Activated T-helper 17 cell treated with anti-CD3 and anti-CD28 coated beads, Interleukin-2, amount 50 U/mL, for 72 hours (primary cell): ENCODE results near the gene MRPL34. TPM values are rescaled to one million over a fixed set of nuclear protein-coding genes. Genes with fewer than 3 reads are reported as not detected.

Experiments
- ATAC-seq: fragments of 150-1000 bp; cut with Tn5 transposase; replicated peaks from 2 replicates; pipeline ENCODE4 v1.10.0; 2021; ENCODE audit warnings: mild to moderate bottlenecking, moderate library complexity
- H3K27ac Mint-ChIP-seq: one replicate; pipeline ENCODE4 v1.8.0; 2022; ENCODE audit warnings: mixed read lengths
- H3K27me3 Mint-ChIP-seq: one replicate; pipeline ENCODE4 v1.8.0; 2022; ENCODE audit warnings: mixed read lengths
- H3K36me3 Mint-ChIP-seq: one replicate; pipeline ENCODE4 v1.8.0; 2022; ENCODE audit warnings: low read depth, mild to moderate bottlenecking, mixed read lengths
- H3K4me1 Mint-ChIP-seq: one replicate; pipeline ENCODE4 v1.8.0; 2022; ENCODE audit warnings: mixed read lengths
- H3K4me3 Mint-ChIP-seq: one replicate; pipeline ENCODE4 v1.8.0; 2022; ENCODE audit warnings: mild to moderate bottlenecking, mixed read lengths
- H3K9me3 Mint-ChIP-seq: one replicate; pipeline ENCODE4 v1.8.0; 2022; ENCODE audit warnings: mixed read lengths
- total RNA-seq, 2 donors: library from RNA; stranded (reverse); gene quantifications; one replicate each; pipeline ENCODE4 v1.2.3, GENCODE V29; 2022

The MRPL34 gene
- total RNA-seq, 2 donors from 2014 or later, result 56.2 to 95.9 TPM

GRCh38 chr19:17311455-17312188 lies 6.0 kb downstream of the MRPL34 start:
- Mint-ChIP-seq H3K4me1 (peaks cover 21% of the 10 kb centered on the region), H3K27ac (no peak overlapping the region), H3K27me3 (no peaks in the 10 kb centered on the region), H3K9me3 (no peaks in the 10 kb centered on the region), H3K4me3 (peak overlapping the region; percentile 51), H3K36me3 (peaks cover 49% of the 10 kb centered on the region)
- ATAC-seq, result no peak

- ATAC-seq, result no peak
- no peaks in the 10 kb centered on the region for H3K9me3 Mint-ChIP-seq
- no peak overlapping the region for H3K27ac Mint-ChIP-seq
- H3K36me3 Mint-ChIP-seq, result peaks cover 57% of the 10 kb centered on the region
- H3K4me3 Mint-ChIP-seq, result no peak overlapping the region
- H3K4me1 Mint-ChIP-seq, result peaks cover 21% of the 10 kb centered on the region
- no peaks in the 10 kb centered on the region for H3K27me3 Mint-ChIP-seq
Observed at GRCh38 chr19:17312189-17313113, 6.8 kb downstream of the MRPL34 start.

- no peak overlapping the region for H3K27ac Mint-ChIP-seq
- H3K9me3 Mint-ChIP-seq, result no peaks in the 10 kb centered on the region
- peaks cover 15% of the 10 kb centered on the region for H3K4me1 Mint-ChIP-seq
- no peak overlapping the region for H3K4me3 Mint-ChIP-seq
- no peak for ATAC-seq
- H3K36me3 Mint-ChIP-seq, result peaks cover 65% of the 10 kb centered on the region
- H3K27me3 Mint-ChIP-seq, result no peaks in the 10 kb centered on the region
Observed at GRCh38 chr19:17314007-17314593, 8.4 kb downstream of the MRPL34 start.

GRCh38 chr19:17318966-17319365 lies 13.3 kb downstream of the MRPL34 start:
- Mint-ChIP-seq H3K4me1 (peaks cover 5% of the 10 kb centered on the region), H3K4me3 (no peak overlapping the region), H3K27me3 (no peaks in the 10 kb centered on the region), H3K27ac (no peak overlapping the region), H3K9me3 (no peaks in the 10 kb centered on the region), H3K36me3 (peaks cover 71% of the 10 kb centered on the region)
- ATAC-seq, result no peak

GRCh38 chr19:17319473-17320238 lies 14.0 kb downstream of the MRPL34 start:
- H3K9me3 Mint-ChIP-seq, result no peaks in the 10 kb centered on the region
- no peak overlapping the region for H3K4me3 Mint-ChIP-seq
- H3K4me1 Mint-ChIP-seq, result peaks cover 5% of the 10 kb centered on the region
- no peak overlapping the region for H3K27ac Mint-ChIP-seq
- H3K36me3 Mint-ChIP-seq, result peaks cover 64% of the 10 kb centered on the region
- no peak for ATAC-seq
- H3K27me3 Mint-ChIP-seq, result no peaks in the 10 kb centered on the region

GRCh38 chr19:17320435-17320834 lies 14.8 kb downstream of the MRPL34 start:
- H3K4me3 Mint-ChIP-seq, result no peak overlapping the region
- ATAC-seq, result no peak
- no peaks in the 10 kb centered on the region for H3K27me3 Mint-ChIP-seq
- no peak overlapping the region for H3K27ac Mint-ChIP-seq
- H3K9me3 Mint-ChIP-seq, result no peaks in the 10 kb centered on the region
- peaks cover 5% of the 10 kb centered on the region for H3K4me1 Mint-ChIP-seq
- H3K36me3 Mint-ChIP-seq, result peaks cover 61% of the 10 kb centered on the region

GRCh38 chr19:17321655-17322489 lies 16.2 kb downstream of the MRPL34 start:
- peaks cover 5% of the 10 kb centered on the region for H3K4me1 Mint-ChIP-seq
- ATAC-seq, result no peak
- H3K27me3 Mint-ChIP-seq, result no peaks in the 10 kb centered on the region
- H3K36me3 Mint-ChIP-seq, result peaks cover 46% of the 10 kb centered on the region
- H3K9me3 Mint-ChIP-seq, result no peaks in the 10 kb centered on the region
- no peak overlapping the region for H3K27ac Mint-ChIP-seq
- H3K4me3 Mint-ChIP-seq, result no peak overlapping the region

- Mint-ChIP-seq H3K4me1 (peaks cover 5% of the 10 kb centered on the region), H3K27me3 (no peaks in the 10 kb centered on the region), H3K9me3 (no peaks in the 10 kb centered on the region), H3K36me3 (peaks cover 36% of the 10 kb centered on the region), H3K4me3 (peak overlapping the region; percentile 12), H3K27ac (no peak overlapping the region)
- no peak for ATAC-seq
Observed at GRCh38 chr19:17322854-17323253, 17.2 kb downstream of the MRPL34 start.

GRCh38 chr19:17323300-17323963 lies 17.8 kb downstream of the MRPL34 start:
- no peak for ATAC-seq
- Mint-ChIP-seq H3K9me3 (no peaks in the 10 kb centered on the region), H3K4me1 (peaks cover 5% of the 10 kb centered on the region), H3K27ac (no peak overlapping the region), H3K27me3 (no peaks in the 10 kb centered on the region), H3K36me3 (peaks cover 35% of the 10 kb centered on the region), H3K4me3 (peak overlapping the region; percentile 12)

- H3K4me1 Mint-ChIP-seq, result peaks cover 5% of the 10 kb centered on the region
- no peaks in the 10 kb centered on the region for H3K9me3 Mint-ChIP-seq
- no peak overlapping the region for H3K4me3 Mint-ChIP-seq
- ATAC-seq, result peak; percentile 19
- H3K36me3 Mint-ChIP-seq, result peaks cover 33% of the 10 kb centered on the region
- H3K27ac Mint-ChIP-seq, result no peak overlapping the region
- H3K27me3 Mint-ChIP-seq, result no peaks in the 10 kb centered on the region
Observed at GRCh38 chr19:17323964-17324332, 18.3 kb downstream of the MRPL34 start.

- H3K27ac Mint-ChIP-seq, result no peak overlapping the region
- ATAC-seq, result no peak
- peaks cover 27% of the 10 kb centered on the region for H3K36me3 Mint-ChIP-seq
- no peaks in the 10 kb centered on the region for H3K9me3 Mint-ChIP-seq
- peaks cover 5% of the 10 kb centered on the region for H3K4me1 Mint-ChIP-seq
- H3K27me3 Mint-ChIP-seq, result no peaks in the 10 kb centered on the region
- H3K4me3 Mint-ChIP-seq, result no peak overlapping the region
Observed at GRCh38 chr19:17324357-17325114, 18.9 kb downstream of the MRPL34 start.

- no peaks in the 10 kb centered on the region for H3K27me3 Mint-ChIP-seq
- no peak overlapping the region for H3K4me3 Mint-ChIP-seq
- no peaks in the 10 kb centered on the region for H3K9me3 Mint-ChIP-seq
- no peak for ATAC-seq
- peaks cover 21% of the 10 kb centered on the region for H3K36me3 Mint-ChIP-seq
- H3K27ac Mint-ChIP-seq, result no peak overlapping the region
- H3K4me1 Mint-ChIP-seq, result peaks cover 5% of the 10 kb centered on the region
Observed at GRCh38 chr19:17325133-17325532, 19.5 kb downstream of the MRPL34 start.
